GM10847 (cell line): ENCODE results near the gene CSAD.

Experiments used
- POLR2A ChIP-seq: IDR thresholded peaks from 2 replicates; pipeline ENCODE4 v1.6.1; 2011; ENCODE audit not compliant: insufficient read length; ENCODE audit errors: extremely low read depth

CSAD gene

GRCh38 chr12:53221203-53222080, 40.7 kb upstream of the CSAD start:
- peak; percentile 40 for TF ChIP-seq POLR2A

GRCh38 chr12:53220694-53221202, 40.0 kb upstream of the CSAD start:
- no peak for TF ChIP-seq POLR2A

- no peak for TF ChIP-seq POLR2A
Observed at GRCh38 chr12:53219956-53220693, 39.4 kb upstream of the CSAD start.

- no peak for TF ChIP-seq POLR2A
Observed at GRCh38 chr12:53219292-53219955, 38.7 kb upstream of the CSAD start.

- no peak for TF ChIP-seq POLR2A
Observed at GRCh38 chr12:53218551-53219291, 38.0 kb upstream of the CSAD start.

- TF ChIP-seq POLR2A = no peak
Observed at GRCh38 chr12:53217931-53218307, 37.2 kb upstream of the CSAD start.

GRCh38 chr12:53217051-53217930, 36.6 kb upstream of the CSAD start:
- TF ChIP-seq POLR2A = no peak

- TF ChIP-seq POLR2A = no peak
Observed at GRCh38 chr12:53215497-53215896, 34.8 kb upstream of the CSAD start.

- no peak for TF ChIP-seq POLR2A
Observed at GRCh38 chr12:53214687-53215455, 34.1 kb upstream of the CSAD start.

GRCh38 chr12:53214221-53214620, 33.5 kb upstream of the CSAD start:
- TF ChIP-seq POLR2A = no peak

- no peak for TF ChIP-seq POLR2A
Observed at GRCh38 chr12:53213348-53213747, 32.6 kb upstream of the CSAD start.

GRCh38 chr12:53212931-53213330, 32.2 kb upstream of the CSAD start:
- TF ChIP-seq POLR2A = no peak
